Measurements from ENCODE around the gene ITGA6.

- no peak for TF ChIP-seq CTCF (IDR thresholded peaks at IDR 0.05)
- TF ChIP-seq POLR2A (IDR thresholded peaks at IDR 0.05): no peak
Observed at GRCh38 chr2:172489681-172490080, 62.3 kb downstream of the ITGA6 start.

Data from thyroid gland (tissue), 4 donors.